IMR-90 (cell line): ENCODE results near the gene RGS9.

ENCODE experiments used
- BHLHE40 ChIP-seq: fragments of 150-350 bp; IDR thresholded peaks from 2 replicates; pipeline ENCODE4 v1.6.1; 2016; ENCODE audit warnings: mild to moderate bottlenecking, low read depth, low read length
- CEBPB ChIP-seq: IDR thresholded peaks from 2 replicates; pipeline ENCODE4 v1.6.1; 2012; ENCODE audit warnings: low read depth, low read length, improper control_type of control experiment
- ELK1 ChIP-seq: fragments of 150-350 bp; IDR thresholded peaks from 2 replicates; pipeline ENCODE4 v1.6.1; 2016; ENCODE audit warnings: low read depth, mild to moderate bottlenecking, low read length, moderate library complexity, borderline replicate concordance
- FOS ChIP-seq: fragments of 150-350 bp; IDR thresholded peaks from 2 replicates; pipeline ENCODE4 v1.6.1; 2016; ENCODE audit warnings: low read depth, low read length
- MAFK ChIP-seq: IDR thresholded peaks from 2 replicates; pipeline ENCODE4 v1.6.1; 2012; ENCODE audit warnings: low read depth, low read length, improper control_type of control experiment
- MAZ ChIP-seq: IDR thresholded peaks from 2 replicates; pipeline ENCODE4 v1.6.1; 2012; ENCODE audit warnings: low read depth, mild to moderate bottlenecking, low read length, improper control_type of control experiment, moderate library complexity, borderline replicate concordance
- NFE2L2 ChIP-seq: fragments of 150-350 bp; IDR thresholded peaks from 2 replicates; pipeline ENCODE4 v1.6.1; 2016; ENCODE audit warnings: low read depth, mild to moderate bottlenecking, low read length
- POLR2A ChIP-seq: IDR thresholded peaks from 2 replicates; pipeline ENCODE4 v1.6.1; 2012; ENCODE audit warnings: mild to moderate bottlenecking, low read depth, low read length
- RAD21 ChIP-seq: IDR thresholded peaks from 2 replicates; pipeline ENCODE4 v1.6.1; 2012; ENCODE audit warnings: low read length, improper control_type of control experiment
- RCOR1 ChIP-seq: IDR thresholded peaks from 2 replicates; pipeline ENCODE4 v1.6.1; 2012; ENCODE audit warnings: mild to moderate bottlenecking, low read length, improper control_type of control experiment; ENCODE audit not compliant: insufficient replicate concordance
- RFX5 ChIP-seq: IDR thresholded peaks from 2 replicates; pipeline ENCODE4 v1.8.0; 2012; ENCODE audit warnings: low read depth, mild to moderate bottlenecking, low read length, moderate library complexity
- SMC3 ChIP-seq: fragments of 150-350 bp; IDR thresholded peaks from 2 replicates; pipeline ENCODE4 v1.6.1; 2016; ENCODE audit warnings: low read depth, mild to moderate bottlenecking, antibody characterized with exemption, low read length, moderate library complexity
- TF ChIP-seq, protein P1 (sequence below): conservative IDR thresholded peaks from 2 replicates; pipeline ENCODE4 v1.5.1; 2012; ENCODE audit warnings: mild to moderate bottlenecking, low read depth, low read length, improper control_type of control experiment
- TF ChIP-seq, protein P2 (sequence below): fragments of 150-350 bp; IDR thresholded peaks from 2 replicates; pipeline ENCODE4 v1.6.1; 2017; ENCODE audit warnings: mild to moderate bottlenecking, antibody characterized with exemption, low read length, low read depth

DNA sequence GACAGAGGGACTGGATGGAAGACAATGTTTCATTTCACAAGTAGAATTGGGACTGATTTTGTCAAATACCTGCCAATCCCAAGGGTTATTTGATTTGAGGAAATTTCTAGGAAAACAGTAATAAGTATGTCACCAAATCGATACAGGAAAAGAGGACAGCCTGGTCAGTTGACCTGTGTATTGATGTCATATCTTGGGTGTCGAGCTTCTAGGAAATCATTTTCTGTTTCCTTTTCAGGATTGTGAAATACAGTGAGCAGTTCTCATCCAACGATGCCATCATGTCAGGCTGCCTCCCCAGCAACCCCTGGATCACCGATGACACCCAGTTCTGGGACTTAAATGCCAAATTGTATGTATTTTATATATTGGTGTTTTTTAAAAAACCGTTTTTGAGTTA lies 56.1 kb downstream of the RGS9 start:
- TF ChIP-seq, protein P1, sequence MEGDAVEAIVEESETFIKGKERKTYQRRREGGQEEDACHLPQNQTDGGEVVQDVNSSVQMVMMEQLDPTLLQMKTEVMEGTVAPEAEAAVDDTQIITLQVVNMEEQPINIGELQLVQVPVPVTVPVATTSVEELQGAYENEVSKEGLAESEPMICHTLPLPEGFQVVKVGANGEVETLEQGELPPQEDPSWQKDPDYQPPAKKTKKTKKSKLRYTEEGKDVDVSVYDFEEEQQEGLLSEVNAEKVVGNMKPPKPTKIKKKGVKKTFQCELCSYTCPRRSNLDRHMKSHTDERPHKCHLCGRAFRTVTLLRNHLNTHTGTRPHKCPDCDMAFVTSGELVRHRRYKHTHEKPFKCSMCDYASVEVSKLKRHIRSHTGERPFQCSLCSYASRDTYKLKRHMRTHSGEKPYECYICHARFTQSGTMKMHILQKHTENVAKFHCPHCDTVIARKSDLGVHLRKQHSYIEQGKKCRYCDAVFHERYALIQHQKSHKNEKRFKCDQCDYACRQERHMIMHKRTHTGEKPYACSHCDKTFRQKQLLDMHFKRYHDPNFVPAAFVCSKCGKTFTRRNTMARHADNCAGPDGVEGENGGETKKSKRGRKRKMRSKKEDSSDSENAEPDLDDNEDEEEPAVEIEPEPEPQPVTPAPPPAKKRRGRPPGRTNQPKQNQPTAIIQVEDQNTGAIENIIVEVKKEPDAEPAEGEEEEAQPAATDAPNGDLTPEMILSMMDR = no peak
- TF ChIP-seq POLR2A (no peak), RAD21 (no peak), ELK1 (no peak), FOS (no peak), BHLHE40 (no peak), NFE2L2 (no peak), RCOR1 (no peak), SMC3 (no peak), MAFK (no peak), MAZ (no peak), CEBPB (peak; percentile 71), RFX5 (no peak)
- TF ChIP-seq, protein P2, sequence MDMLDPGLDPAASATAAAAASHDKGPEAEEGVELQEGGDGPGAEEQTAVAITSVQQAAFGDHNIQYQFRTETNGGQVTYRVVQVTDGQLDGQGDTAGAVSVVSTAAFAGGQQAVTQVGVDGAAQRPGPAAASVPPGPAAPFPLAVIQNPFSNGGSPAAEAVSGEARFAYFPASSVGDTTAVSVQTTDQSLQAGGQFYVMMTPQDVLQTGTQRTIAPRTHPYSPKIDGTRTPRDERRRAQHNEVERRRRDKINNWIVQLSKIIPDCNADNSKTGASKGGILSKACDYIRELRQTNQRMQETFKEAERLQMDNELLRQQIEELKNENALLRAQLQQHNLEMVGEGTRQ = no peak
